NAMALWA (cell line): ENCODE data around the gene FHIT.

Experiments
- DNase-seq: peaks from one replicate; pipeline ENCODE4 v3.0.0-alpha.2; 2015; ENCODE audit warnings: low spot score

FHIT gene

DNA sequence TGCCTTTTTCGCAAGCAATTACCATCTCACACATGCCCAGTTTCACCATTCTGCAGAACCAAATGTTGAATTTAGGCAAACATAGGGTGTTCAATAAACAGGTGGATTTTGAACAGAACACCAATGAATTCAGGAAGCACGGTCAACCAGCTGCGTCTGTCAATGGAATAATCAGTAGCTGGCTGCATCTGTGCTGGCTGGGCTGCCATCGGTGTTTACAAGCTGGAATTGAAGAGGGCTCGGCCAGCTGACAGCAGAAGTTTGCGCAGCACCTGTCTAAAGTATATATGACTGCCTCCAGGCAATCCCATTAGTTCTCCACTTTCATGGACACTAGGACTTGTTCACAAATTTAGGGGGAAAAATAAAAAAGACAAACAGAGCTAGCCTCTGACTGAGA, 1205.0 kb downstream of the FHIT start:
- no peak for DNase-seq

- no peak for DNase-seq
Measured at GRCh38 chr3:60045686-60046085, 1205.6 kb downstream of the FHIT start.

DNA sequence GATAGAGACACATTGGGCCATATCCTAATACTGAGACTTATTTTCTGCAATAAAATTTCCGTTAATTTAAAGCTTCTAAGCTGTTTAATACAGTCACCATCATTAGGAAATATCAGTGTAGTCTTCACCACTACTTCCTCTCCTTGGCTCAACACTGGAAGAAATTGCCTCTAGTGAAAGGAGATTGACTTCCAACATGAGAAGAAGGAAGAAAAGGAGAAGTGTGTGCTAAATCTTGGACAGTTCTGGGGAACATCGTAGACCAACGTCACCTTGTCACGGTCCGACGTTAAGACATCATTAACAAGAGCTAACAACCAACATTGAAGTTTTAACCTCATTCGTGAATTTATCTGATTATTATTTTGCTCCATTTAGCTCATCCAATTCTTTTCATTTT, 1214.4 kb downstream of the FHIT start:
- no peak for DNase-seq

DNA sequence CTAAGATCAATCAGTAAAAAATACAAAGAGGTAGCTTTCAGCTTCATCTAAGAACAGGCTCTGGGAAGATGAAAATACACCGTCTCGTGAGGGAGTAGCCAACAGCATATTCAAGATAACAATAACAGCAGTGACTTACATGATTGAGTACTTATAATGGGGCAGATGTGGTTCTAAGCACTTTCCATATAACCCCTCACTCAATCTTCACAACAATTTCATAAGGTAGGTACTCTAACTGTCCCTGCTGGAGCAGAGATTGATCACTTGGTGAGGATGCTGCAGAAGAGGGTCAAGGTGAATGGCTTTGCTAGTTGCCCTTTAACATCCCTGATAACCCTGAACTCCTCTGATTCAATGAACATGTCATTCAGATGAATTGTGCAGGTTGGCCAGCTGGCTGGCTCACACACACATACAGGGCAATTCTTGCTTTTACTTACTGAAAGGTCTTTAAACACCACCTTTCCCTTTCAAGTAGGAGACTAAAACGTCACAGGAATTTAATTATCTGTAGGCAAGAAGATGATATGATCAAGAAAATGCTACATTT, 1217.3 kb downstream of the FHIT start:
- no peak for DNase-seq

- no peak for DNase-seq
Measured at GRCh38 chr3:60030982-60031381, 1220.3 kb downstream of the FHIT start.

GRCh38 chr3:60028233-60028632, 1223.0 kb downstream of the FHIT start:
- no peak for DNase-seq

GRCh38 chr3:60027335-60027734, 1223.9 kb downstream of the FHIT start:
- DNase-seq = no peak

DNA sequence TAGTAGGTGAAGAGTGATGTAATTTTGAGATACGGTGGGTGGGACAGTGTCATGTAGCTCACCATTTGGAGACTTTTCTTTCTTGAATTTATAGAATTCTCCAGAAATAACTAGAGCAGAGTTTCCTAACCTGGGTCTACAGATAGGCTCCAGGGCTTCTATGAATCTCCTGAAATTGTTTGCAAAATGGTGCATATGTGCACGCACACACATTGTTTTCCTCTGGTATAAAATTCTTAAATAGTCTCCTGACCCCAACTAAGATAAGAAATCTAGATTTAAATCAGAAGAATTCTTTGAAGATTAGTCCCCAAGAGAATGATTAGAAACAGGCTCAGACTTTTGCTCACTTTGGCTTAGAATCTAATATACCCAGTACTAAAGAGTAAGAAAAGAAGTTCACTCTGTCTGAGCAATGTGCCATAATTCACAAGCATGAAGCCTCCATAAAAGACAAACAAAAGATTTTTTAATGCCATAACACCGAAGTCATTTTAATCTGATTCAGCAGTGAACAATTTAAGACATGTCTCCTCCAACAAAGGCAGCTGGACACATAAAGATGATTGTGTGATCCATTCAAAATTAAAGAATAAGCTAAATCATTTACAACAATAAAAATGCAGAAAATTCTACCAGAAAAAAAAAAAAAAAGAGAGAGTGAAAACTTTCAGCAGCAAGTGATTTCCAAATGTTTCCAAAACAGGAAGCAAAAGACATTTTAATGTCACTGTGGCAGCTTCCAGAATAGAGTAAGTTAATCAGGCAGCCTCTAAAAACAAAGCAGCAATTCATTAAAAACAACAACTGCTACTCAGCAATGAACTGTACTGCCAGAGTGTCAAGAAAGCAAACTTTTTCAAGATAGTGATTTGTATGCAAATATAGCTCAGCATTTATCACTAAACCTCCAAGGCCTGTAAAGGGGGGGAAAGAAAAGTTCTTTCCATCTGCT, 1225.9 kb downstream of the FHIT start:
- DNase-seq = no peak

DNA sequence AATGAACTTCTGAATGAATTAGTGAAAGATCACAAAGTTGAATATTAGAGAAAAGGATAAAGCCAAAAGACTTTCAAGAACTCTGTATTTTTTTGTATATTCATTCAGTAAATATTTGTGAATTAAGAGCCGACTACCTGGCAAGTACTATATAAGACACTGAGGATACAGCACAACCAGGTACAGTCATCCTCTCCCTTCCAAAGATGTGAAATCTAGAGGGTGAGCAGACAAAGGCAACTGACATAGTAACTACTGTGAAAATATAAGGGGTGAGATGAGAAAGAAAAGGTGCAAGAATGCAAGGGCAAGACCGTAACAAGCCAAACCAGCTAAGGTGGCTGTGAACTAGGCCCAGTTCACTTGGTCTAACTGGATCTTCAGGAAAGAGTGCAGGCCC, 1226.9 kb downstream of the FHIT start:
- DNase-seq = no peak

- no peak for DNase-seq
Measured at GRCh38 chr3:60023189-60023588, 1228.1 kb downstream of the FHIT start.

DNA sequence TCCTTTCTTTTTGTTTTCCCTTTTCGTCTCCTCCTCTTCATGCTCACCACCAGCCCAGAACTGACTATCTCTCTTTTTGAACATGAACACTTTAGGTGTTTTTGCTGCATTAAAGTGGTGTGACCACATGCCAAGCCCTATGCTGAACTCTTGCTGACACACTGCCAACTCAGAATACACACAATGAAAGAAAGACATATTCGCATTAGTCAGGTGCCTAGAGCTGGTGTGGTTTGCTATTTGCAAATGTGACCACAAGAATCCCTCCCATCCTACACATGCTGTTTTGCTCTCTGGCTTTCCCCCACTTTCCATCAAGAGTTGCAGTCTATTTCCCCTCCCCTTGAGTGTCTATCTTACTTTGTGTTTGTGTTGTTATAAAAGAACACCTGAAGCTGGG, 1233.6 kb downstream of the FHIT start:
- peak; percentile 2 for DNase-seq

GRCh38 chr3:60015032-60015705, 1236.1 kb downstream of the FHIT start:
- no peak for DNase-seq

DNA sequence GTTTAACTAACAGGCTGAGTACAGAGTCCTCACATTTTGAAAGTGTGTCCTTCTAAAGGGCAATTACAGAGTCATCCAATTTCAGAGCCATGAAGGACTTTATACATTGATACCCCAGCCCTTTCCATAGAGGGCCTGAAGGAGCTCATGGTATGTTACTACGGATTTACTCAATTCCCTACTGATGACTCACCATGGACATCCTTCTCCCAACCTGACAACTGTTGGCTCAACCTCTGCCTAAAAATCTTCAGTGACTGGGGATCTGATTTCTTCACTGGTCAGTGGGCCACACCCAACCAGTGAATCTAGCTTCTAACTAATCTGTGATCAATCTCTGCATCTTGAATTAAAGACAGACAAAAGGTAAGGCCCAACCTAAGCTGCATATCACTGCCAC, 1238.0 kb downstream of the FHIT start:
- DNase-seq = no peak

DNA sequence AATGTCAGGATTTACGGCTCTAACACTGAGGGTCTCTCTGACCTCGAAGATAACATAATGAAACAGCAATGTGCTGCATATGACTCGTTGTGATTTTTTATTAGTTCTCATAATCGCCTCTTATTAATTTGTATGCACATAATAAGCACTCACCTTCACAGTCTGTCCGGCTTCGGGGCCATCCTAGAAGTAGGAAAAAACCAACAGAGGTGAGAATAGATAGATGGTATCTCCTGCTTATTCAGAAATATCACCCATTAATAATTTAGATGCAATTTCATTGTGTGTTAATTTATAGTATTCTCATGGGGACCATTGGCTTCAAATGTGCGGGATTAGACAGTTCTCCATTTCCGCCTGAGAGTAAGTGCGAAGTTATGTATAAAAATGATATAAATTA, 1240.0 kb downstream of the FHIT start:
- DNase-seq = no peak

- no peak for DNase-seq
Measured at GRCh38 chr3:60010781-60011180, 1240.5 kb downstream of the FHIT start.

DNA sequence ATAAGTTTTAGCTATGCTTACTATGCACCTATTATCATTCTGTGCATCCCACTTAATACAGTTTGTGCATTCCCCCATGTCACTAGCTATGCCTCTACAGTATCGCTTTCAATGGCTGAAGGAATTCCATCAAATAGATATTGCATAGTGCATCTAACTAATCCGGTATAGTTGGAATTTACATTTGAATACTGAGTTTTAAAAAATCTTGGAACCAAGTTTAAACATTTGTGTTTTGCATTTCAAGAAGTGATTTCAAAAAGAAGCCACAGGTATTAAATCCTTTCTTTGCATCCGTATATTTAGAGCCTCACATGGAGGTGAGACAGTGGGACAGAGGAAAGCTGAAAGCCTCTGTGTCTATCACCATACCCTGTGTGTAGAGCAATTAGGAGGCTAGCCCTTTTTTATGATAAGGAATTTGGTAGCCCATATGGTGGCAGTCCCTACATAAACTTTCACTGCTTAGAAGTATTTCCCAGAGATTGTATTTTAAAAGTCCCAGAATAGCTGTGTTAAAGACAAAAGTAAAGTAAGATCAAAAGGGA, 1241.2 kb downstream of the FHIT start:
- DNase-seq = no peak

DNA sequence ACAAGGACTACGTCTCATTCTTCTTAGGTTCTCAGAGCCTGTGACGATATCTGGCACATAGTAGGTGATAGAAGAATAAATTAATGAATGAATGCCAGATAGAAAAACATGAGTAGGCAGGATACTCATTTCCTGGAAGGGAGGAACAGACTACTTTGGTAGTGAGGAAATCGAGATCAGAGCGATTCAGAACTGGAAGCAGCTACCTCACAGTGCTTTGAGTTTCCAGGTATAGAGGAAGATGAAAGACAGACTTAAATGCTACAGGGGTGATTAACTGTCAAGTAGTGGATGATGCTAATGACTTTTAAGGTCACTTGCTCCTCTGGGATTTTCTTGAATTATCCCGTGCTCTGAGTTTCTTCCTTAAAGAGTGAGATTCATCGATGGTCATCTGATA, 1249.9 kb downstream of the FHIT start:
- DNase-seq = no peak

GRCh38 chr3:60000311-60001105, 1250.7 kb downstream of the FHIT start:
- no peak for DNase-seq

DNA sequence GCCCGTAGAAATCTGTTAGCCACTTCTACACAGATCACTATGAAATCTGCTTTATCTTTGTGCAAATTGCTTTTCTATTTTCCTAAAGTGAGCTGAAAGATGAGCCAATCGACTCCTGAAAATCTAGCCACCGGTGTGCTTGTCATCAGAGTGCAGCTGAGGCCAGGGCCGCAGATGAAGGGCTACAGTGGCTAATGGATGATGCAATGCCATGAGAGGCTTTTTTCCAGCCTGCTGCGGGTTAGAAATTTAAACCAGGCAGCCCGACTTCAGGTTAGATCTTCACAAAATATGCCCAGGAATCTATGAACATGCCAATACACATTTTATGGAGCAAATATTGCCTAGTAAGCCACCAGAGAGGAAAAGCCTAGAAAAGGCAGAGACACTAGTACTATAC, 1253.2 kb downstream of the FHIT start:
- DNase-seq = no peak

- no peak for DNase-seq
Measured at GRCh38 chr3:59997583-59997982, 1253.7 kb downstream of the FHIT start.

DNA sequence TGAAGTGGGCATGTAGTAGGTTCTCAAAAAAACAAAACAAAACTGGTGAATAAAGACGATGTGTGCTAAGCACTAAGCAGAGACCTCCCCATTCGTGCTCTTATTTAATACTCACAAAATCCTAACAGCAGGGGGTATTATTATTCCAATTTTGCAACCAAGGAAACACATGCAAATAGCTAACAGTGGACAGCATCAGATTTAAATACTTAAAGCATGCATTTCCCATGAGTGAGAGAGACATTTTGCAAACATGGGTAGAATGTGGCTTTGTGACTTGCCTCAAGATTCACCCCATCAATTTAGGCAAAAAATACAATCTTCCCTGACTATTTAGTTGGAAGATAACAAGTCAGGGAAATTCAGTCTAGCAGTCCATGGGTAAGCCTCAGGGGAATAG, 1255.2 kb downstream of the FHIT start:
- no peak for DNase-seq

DNA sequence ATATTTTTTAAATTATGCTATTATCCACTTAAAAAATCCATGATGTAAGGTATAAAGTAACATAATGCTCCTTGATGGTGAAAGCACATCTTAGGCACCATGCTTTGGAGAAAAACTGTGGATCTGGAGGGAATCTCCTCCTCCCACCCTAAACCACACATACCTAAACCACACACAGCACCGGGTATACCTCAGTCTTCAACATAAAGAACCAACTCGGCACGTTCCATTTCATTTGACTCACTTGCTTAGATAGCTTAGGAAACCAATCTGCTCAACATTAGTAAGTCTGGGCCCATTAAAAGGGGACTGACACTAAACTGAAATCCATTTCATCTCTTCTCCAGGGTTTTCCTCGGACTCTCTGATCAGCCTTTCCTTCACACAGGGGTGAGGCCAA, 1255.7 kb downstream of the FHIT start:
- no peak for DNase-seq
